ENCODE results near the gene MT1G.

GRCh38 chr16:56669005-56669839 lies 1.4 kb upstream of the MT1G start, which contains the start of gene MT1H:
- TF ChIP-seq SPI1 (IDR thresholded peaks at IDR 0.05; ENCODE audit: low read depth, low read length) (no peak), TAF1 (IDR thresholded peaks at IDR 0.05; ENCODE audit: low read depth, low read length) (no peak), POLR2A (IDR thresholded peaks at IDR 0.05; ENCODE audit: low read depth, low read length) (no peak), POLR2AphosphoS5 (IDR thresholded peaks at IDR 0.05; ENCODE audit: low read depth, low read length) (no peak), PAX5 (IDR thresholded peaks at IDR 0.05; ENCODE audit: insufficient read depth, low read length, severe bottlenecking) (no peak), POU2F2 (IDR thresholded peaks at IDR 0.05; ENCODE audit: low read depth, low read length) (no peak)
